B cell (primary cell): ENCODE data around the gene GFOD2. TPM values are rescaled to one million over a fixed set of nuclear protein-coding genes. Genes with fewer than 3 reads are reported as not detected.

Experiments used
- ATAC-seq: fragments of 200-7000 bp; cut with Tn5 transposase; one replicate; pipeline ENCODE4 v1.10.0; 2021; ENCODE audit warnings: low read depth, mild to moderate bottlenecking, moderate number of reproducible peaks, moderate library complexity
- CTCF ChIA-PET: fragments of 350-600 bp; sonication (Branson Sonifier 250); formaldehyde crosslinking; loops from one replicate; lab custom pipeline; 2021; ENCODE audit warnings: antibody characterized with exemption, inconsistent platforms; lab: Charles Lee
- POLR2A ChIA-PET: fragments of 350-600 bp; sonication (Branson Sonifier 250); formaldehyde crosslinking; loops from one replicate; lab custom pipeline; 2021; ENCODE audit warnings: antibody characterized with exemption; lab: Charles Lee
- DNase-seq: peaks from one replicate; pipeline ENCODE4 v3.0.0; 2013
- H2AFZ ChIP-seq: 2 replicates; pipeline ENCODE4 v1.6.1; 2012; ENCODE audit warnings: mild to moderate bottlenecking, low read depth, low read length; ENCODE audit not compliant: insufficient read depth, poor library complexity, severe bottlenecking
- H3K27ac ChIP-seq, 2 donors: 1 replicate in 1 of 2; 2 replicates in 1 of 2; pipeline ENCODE4 v1.5.1; 2012 to 2013; ENCODE audit warnings: low read length in 2 of 2, mild to moderate bottlenecking in 2 of 2, moderate library complexity in 1 of 2
- H3K27me3 ChIP-seq, 4 experiments: fragments of 200-600 bp in 1 of 4; sonication (generic) in 1 of 4; replicated peaks in 1 of 4; 1 replicate in 2 of 4; 2 replicates in 2 of 4; pipeline versions ENCODE4 v1.6.1 to v1.7.0; 2013 to 2016; ENCODE audit warnings: low read length in 3 of 4, mild to moderate bottlenecking in 2 of 4, mixed read lengths in 1 of 4, moderate library complexity in 1 of 4; ENCODE audit not compliant: insufficient read depth in 4 of 4, control insufficient read depth in 3 of 4; ENCODE audit errors: control extremely low read depth in 1 of 4
- H3K36me3 ChIP-seq, 2 experiments: replicated peaks in 1 of 2; 1 replicate in 1 of 2; 2 replicates in 1 of 2; pipeline versions ENCODE4 v1.6.1 to v1.7.1; 2013; ENCODE audit warnings: low read length in 1 of 2; ENCODE audit not compliant: insufficient read depth in 2 of 2, control insufficient read depth in 1 of 2; ENCODE audit errors: control extremely low read depth in 1 of 2, extremely low read depth in 1 of 2
- H3K4me1 ChIP-seq, 2 donors: fragments of 200-600 bp in 1 of 2; sonication (generic) in 1 of 2; 1 replicate in 1 of 2; 2 replicates in 1 of 2; pipeline versions ENCODE4 v1.5.1 to v1.6.1; 2013 to 2017; ENCODE audit warnings: low read length in 2 of 2; ENCODE audit not compliant: control insufficient read depth in 2 of 2, insufficient read depth in 2 of 2
- H3K4me2 ChIP-seq: replicated peaks from 2 replicates; pipeline ENCODE3; 2012; ENCODE audit warnings: mild to moderate bottlenecking, low read depth, low read length; ENCODE audit not compliant: poor library complexity, severe bottlenecking
- H3K4me3 ChIP-seq, 5 experiments: fragments of 200-600 bp in 1 of 5; sonication (generic) in 1 of 5; 1 replicate in 3 of 5; 2 replicates in 2 of 5; pipeline versions ENCODE4 v1.5.1 to v1.7.0; 2011 to 2016; ENCODE audit warnings: low read length in 4 of 5, mild to moderate bottlenecking in 4 of 5, low read depth in 2 of 5, control low read depth in 1 of 5, moderate library complexity in 1 of 5; ENCODE audit not compliant: insufficient read depth in 1 of 5; ENCODE audit errors: control extremely low read depth in 1 of 5, extremely low read depth in 1 of 5
- H3K79me2 ChIP-seq: fragments of 200-600 bp; sonication (generic); one replicate; pipeline ENCODE4 v1.6.0; 2016; ENCODE audit warnings: low read length; ENCODE audit not compliant: control insufficient read depth, insufficient read depth
- H3K9ac ChIP-seq: fragments of 200-600 bp; sonication (generic); 2 replicates; pipeline ENCODE4 v1.6.1; 2017; ENCODE audit warnings: mild to moderate bottlenecking, low read length, moderate library complexity
- H3K9me3 ChIP-seq, 3 donors: one replicate each; pipeline versions ENCODE4 v1.6.1 to v1.7.1; 2013; ENCODE audit warnings: low read length in 2 of 3; ENCODE audit not compliant: control insufficient read depth in 2 of 3, insufficient read depth in 1 of 3; ENCODE audit errors: control extremely low read depth in 1 of 3
- H4K20me1 ChIP-seq: 2 replicates; pipeline ENCODE4 v1.6.0; 2012; ENCODE audit warnings: mild to moderate bottlenecking, low read length; ENCODE audit not compliant: insufficient read depth, control insufficient read depth, poor library complexity, severe bottlenecking
- H3K27ac Mint-ChIP-seq: one replicate; pipeline ENCODE4 v1.8.0; 2021; ENCODE audit warnings: mixed read lengths
- H3K27me3 Mint-ChIP-seq: one replicate; pipeline ENCODE4 v1.8.0; 2021; ENCODE audit warnings: mixed read lengths
- H3K4me1 Mint-ChIP-seq: one replicate; pipeline ENCODE4 v1.8.0; 2021; ENCODE audit warnings: mixed read lengths
- H3K4me3 Mint-ChIP-seq: one replicate; pipeline ENCODE4 v1.8.0; 2021; ENCODE audit warnings: mixed read lengths
- H3K9me3 Mint-ChIP-seq: one replicate; pipeline ENCODE4 v1.8.0; 2022; ENCODE audit warnings: mixed read lengths; ENCODE audit not compliant: insufficient read depth
- CTCF ChIP-seq: fragments of 200-600 bp; IDR thresholded peaks from one replicate; pipeline ENCODE4 v1.8.0; 2022; ENCODE audit warnings: antibody characterized with exemption, mild to moderate bottlenecking
- EZH2 ChIP-seq: IDR thresholded peaks from 2 replicates; pipeline ENCODE4 v1.6.1; 2012; ENCODE audit warnings: borderline replicate concordance, low read depth, mild to moderate bottlenecking, moderate library complexity, low read length; ENCODE audit not compliant: insufficient read depth, poor library complexity, severe bottlenecking
- WGBS: methylation state at CpG from one replicate; pipeline ENCODE4 v1.1.5; 2013; ENCODE audit warnings: missing lambda C conversion rate; ENCODE audit not compliant: insufficient coverage; 5-methylcytosine and 5-hydroxymethylcytosine counted together
- intact Hi-C: fragments of 100-400 bp; cut with micrococcal nuclease; formaldehyde crosslinking; loops from one replicate; pipeline ENCODE4 v1.10.0; 2022
- polyA plus RNA-seq: library from polyadenylated mRNA; depleted of rRNA; stranded (reverse); fragments of >200 nt; gene quantifications from 2 replicates; pipeline ENCODE4 v1.2.3, GENCODE V29; 2012
- total RNA-seq, 2 donors: library from RNA; stranded (reverse); fragments of 120-200 nt in 1 of 2; gene quantifications; 1 replicate in 1 of 2; 2 replicates in 1 of 2; pipeline versions ENCODE4 v1.2.3 to v1.2.4, GENCODE V29; 2013 to 2022

Gene GFOD2
- total and polyA plus RNA-seq, 2 donors (not counting 1 experiment from before 2014, with no cell fraction given), result 11.9 to 18.2 TPM

- Histone ChIP-seq H3K27me3 (no peaks in the 10 kb centered on the region), H3K9ac (no peak overlapping the region), H3K4me2 (no peak overlapping the region), H3K4me1 (no peaks in the 10 kb centered on the region), H3K4me3 (no peak overlapping the region), H3K27ac (no peak overlapping the region), H4K20me1 (no peaks in the 10 kb centered on the region), H3K79me2 (peaks cover 21% of the 10 kb centered on the region), H3K36me3 (peaks cover 2 to 45% of the 10 kb centered on the region in 2 experiments), H3K9me3 (no peaks in the 10 kb centered on the region), H2AFZ (no peak overlapping the region)
- H3K9me3 Mint-ChIP-seq, result no peaks in the 10 kb centered on the region
- WGBS, result 100% methylated on average over 3 of the region's 4 CpGs
- ChIA-PET POLR2A (interaction anchor here (0.7 kb wide), 1 partner anchor 45 kb away, joined by 6 read pairs; no protein-coding TSS in a partner anchor), CTCF (interaction anchor here (0.8 kb wide), 1 partner anchor 37 kb away, joined by 3 read pairs; no protein-coding TSS in a partner anchor)
- no peaks in the 10 kb centered on the region for H3K4me1 Mint-ChIP-seq
- no peak overlapping the region for H3K27ac Mint-ChIP-seq
- no peak for ATAC-seq
- TF ChIP-seq CTCF (no peak), EZH2 (no peak)
- no peaks in the 10 kb centered on the region for H3K27me3 Mint-ChIP-seq
- H3K4me3 Mint-ChIP-seq, result no peak overlapping the region
- no peak for DNase-seq
- intact Hi-C loops, result no loop called here
Measured at GRCh38 chr16:67736858-67737257, 17.7 kb upstream of the GFOD2 start.

DNA sequence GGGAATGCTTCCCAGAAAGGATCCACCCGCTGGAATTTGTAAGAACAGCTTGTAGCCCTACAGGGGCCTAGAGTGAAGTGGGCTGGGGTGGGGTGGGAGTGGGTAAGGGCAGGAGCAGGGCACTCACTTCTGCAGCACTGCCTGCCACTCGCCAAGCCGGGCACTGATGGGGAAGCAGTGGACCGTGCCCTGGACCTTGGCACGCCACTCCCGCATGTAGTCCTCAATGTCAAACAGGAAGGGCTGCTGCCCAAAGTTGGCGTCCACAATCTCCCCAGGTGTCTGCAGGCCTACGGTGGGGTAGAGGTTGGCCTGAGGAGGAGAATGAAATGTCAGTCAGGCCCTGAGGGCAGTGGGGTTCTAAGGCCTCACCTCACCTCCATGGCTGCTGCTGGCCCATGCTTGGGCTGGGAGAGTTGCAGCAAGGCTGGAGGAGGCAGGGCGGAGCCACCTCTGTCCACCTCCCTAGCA lies 15.7 kb upstream of the GFOD2 start:
- Mint-ChIP-seq H3K27me3 (no peaks in the 10 kb centered on the region), H3K9me3 (no peaks in the 10 kb centered on the region), H3K4me3 (no peak overlapping the region), H3K4me1 (no peaks in the 10 kb centered on the region), H3K27ac (no peak overlapping the region)
- CTCF ChIA-PET, result no interaction called here
- H3K4me2 ChIP-seq, result no peak overlapping the region
- 96% methylated on average over 9 of the region's 9 CpGs for WGBS
- H3K4me3 ChIP-seq, result no peak overlapping the region
- H4K20me1 ChIP-seq, result no peaks in the 10 kb centered on the region
- peaks cover 10% of the 10 kb centered on the region for H3K79me2 ChIP-seq
- TF ChIP-seq EZH2 (no peak), CTCF (no peak)
- no peak overlapping the region for H3K27ac ChIP-seq
- POLR2A ChIA-PET, result no interaction called here
- ATAC-seq (no peak), DNase-seq (no peak)
- no peaks in the 10 kb centered on the region for H3K27me3 ChIP-seq
- H3K9ac ChIP-seq, result no peak overlapping the region
- H2AFZ ChIP-seq, result no peak overlapping the region
- H3K4me1 ChIP-seq, result no peaks in the 10 kb centered on the region
- H3K36me3 ChIP-seq, result peaks cover 0 to 49% of the 10 kb centered on the region in 2 experiments
- intact Hi-C loops, result no loop called here
- no peaks in the 10 kb centered on the region for H3K9me3 ChIP-seq
